ENCODE results near the gene MTCP1. TPM values are rescaled to one million over a fixed set of nuclear protein-coding genes. Genes with fewer than 3 reads are reported as not detected.

MTCP1 gene
- total RNA-seq, result under 1 TPM; 0.43 to 0.85 TPM

GRCh38 chrX:155070975-155071693 is at the start of gene MTCP1, which contains the start of the genes BRCC3 and CMC4:
TSS of gene MTCP1 (minus strand) at chrX:155071136. CDS start at chrX:155066010, 5,126 bp downstream.
TSS of gene BRCC3 (plus strand) at chrX:155071508. CDS start at chrX:155071528, 20 bp downstream.
TSS of gene CMC4 (minus strand) at chrX:155071136. CDS start at chrX:155064023, 7,113 bp downstream.
- peak; percentile 67 for DNase-seq (ENCODE audit: low spot score)
- TF ChIP-seq CTCF (IDR thresholded peaks at IDR 0.05), result no peak
- Histone ChIP-seq H3K27me3 (no peaks in the 10 kb centered on the region), H3K4me3 (peak within 1 kb of the TSS; percentile 58 to 63), H3K4me1 (no peaks in the 10 kb centered on the region), H3K36me3 (no peaks in the 10 kb centered on the region), H3K9me3 (no peaks in the 10 kb centered on the region), H3K27ac (peak within 1 kb of the TSS; percentile 84 to 87)

DNA sequence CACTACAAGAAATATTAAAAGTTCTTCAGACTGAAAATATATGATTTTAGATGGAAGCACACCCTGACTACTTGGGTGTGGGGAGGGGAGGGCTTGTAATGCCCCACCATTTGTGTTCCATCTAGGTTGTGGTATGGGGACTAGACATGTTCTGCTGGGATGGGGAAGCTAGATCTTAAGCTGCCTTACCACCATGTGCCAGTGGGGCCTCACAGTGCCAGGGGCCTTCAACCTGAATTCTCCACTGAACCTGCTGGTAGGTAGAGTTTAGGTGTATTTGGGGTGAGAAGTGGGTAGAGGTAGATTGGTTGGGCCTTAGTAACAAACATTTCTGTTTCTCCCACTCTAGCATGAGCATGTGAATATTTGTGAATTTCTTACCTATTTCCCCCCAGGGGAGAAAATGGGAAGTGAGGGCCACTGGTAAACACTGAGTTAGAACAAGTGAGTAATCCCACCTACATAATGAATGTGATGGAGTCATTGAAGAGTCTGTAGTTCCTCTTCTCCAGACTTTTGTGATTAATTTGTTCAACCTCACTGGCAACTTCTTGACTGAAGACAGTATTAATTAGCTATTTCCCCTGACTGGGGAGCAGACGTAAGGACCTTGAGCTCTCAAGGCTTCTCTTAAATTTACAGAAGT is 44.4 kb upstream of the MTCP1 start:
- Histone ChIP-seq H3K27me3 (no peaks in the 10 kb centered on the region), H3K36me3 (no peaks in the 10 kb centered on the region), H3K4me3 (no peak overlapping the region), H3K27ac (no peak overlapping the region), H3K9me3 (no peaks in the 10 kb centered on the region), H3K4me1 (no peaks in the 10 kb centered on the region)
- no peak for TF ChIP-seq CTCF (IDR thresholded peaks at IDR 0.05)
- DNase-seq (ENCODE audit: low spot score), result no peak

- Histone ChIP-seq H3K36me3 (no peaks in the 10 kb centered on the region), H3K27ac (no peak overlapping the region), H3K27me3 (no peaks in the 10 kb centered on the region), H3K4me1 (no peaks in the 10 kb centered on the region), H3K9me3 (no peaks in the 10 kb centered on the region), H3K4me3 (no peak overlapping the region)
- TF ChIP-seq CTCF (IDR thresholded peaks at IDR 0.05), result no peak
- no peak for DNase-seq (ENCODE audit: low spot score)
Observed at GRCh38 chrX:155113097-155113496, 42.2 kb upstream of the MTCP1 start.

DNA sequence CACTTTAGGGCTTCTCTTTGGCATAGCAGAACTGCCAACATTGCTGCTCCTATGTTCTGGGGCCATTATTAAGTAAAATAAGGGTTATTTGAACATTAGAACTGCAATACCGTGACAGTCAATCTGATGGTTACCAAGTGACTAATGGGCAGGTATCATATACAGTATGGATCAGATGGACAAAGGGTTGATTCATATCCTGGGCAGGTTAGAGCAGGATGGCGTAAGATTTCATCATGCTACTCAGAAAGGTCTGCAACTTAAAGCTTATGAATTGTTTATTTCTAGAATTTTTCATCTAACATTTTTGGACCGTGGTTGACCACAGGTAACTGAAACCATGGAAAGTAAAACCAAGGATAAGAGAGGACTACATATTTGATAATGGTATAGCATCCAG is 41.2 kb upstream of the MTCP1 start:
- no peak overlapping the region for H3K4me3 ChIP-seq
- H3K27ac ChIP-seq, result no peak overlapping the region
- no peaks in the 10 kb centered on the region for H3K27me3 ChIP-seq
- no peak for TF ChIP-seq CTCF (IDR thresholded peaks at IDR 0.05)
- H3K4me1 ChIP-seq, result no peaks in the 10 kb centered on the region
- H3K36me3 ChIP-seq, result no peaks in the 10 kb centered on the region
- no peaks in the 10 kb centered on the region for H3K9me3 ChIP-seq
- DNase-seq (ENCODE audit: low spot score), result no peak

DNA sequence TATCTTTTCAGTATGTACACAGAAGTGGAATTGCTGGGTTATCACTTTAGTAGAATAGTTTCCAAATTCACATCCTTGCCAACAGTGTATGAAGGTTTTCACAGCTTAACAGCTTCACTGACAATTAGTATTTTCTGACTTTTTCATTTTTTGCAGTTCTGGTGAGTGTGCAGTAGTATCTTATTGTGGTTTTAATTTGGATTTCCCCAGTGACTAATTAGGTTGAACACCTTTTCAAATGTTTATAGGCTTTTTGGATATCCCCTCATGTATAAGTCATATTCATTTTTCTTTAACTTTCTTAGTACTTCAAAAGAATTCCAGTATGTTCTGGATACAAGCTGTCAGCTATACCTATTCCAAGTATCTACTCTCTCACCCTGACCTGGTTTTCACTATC is 37.5 kb upstream of the MTCP1 start:
- Histone ChIP-seq H3K4me1 (no peaks in the 10 kb centered on the region), H3K27ac (no peak overlapping the region), H3K9me3 (no peaks in the 10 kb centered on the region), H3K27me3 (no peaks in the 10 kb centered on the region), H3K4me3 (no peak overlapping the region), H3K36me3 (no peaks in the 10 kb centered on the region)
- DNase-seq (ENCODE audit: low spot score), result no peak
- TF ChIP-seq CTCF (IDR thresholded peaks at IDR 0.05), result no peak

Data from right atrium auricular region (tissue), 2 donors.